Adrenal gland (tissue), 5 donors: ENCODE results near the gene PSMA2.

Source experiments
- POLR2A ChIP-seq, 2 donors: fragments of 450-650 bp; IDR thresholded peaks; one replicate each; pipeline ENCODE4 v1.6.1; 2017; ENCODE audit warnings: antibody characterized with exemption in 2 of 2, mild to moderate bottlenecking in 2 of 2, moderate library complexity in 1 of 2
- TF ChIP-seq, protein P1 (sequence below), 6 experiments: fragments of 450-650 bp in 4 of 6; fragments of 200-600 bp in 2 of 6; sonication (generic) in 1 of 6; IDR thresholded peaks; 1 replicate in 5 of 6; 2 replicates in 1 of 6; pipeline versions ENCODE4 v1.5.1 to v1.8.0; 2016 to 2021; ENCODE audit warnings: antibody characterized with exemption in 6 of 6, mild to moderate bottlenecking in 2 of 6, moderate library complexity in 1 of 6
- donor health status: DM: no; HTN: no; CAD: no.

DNA sequence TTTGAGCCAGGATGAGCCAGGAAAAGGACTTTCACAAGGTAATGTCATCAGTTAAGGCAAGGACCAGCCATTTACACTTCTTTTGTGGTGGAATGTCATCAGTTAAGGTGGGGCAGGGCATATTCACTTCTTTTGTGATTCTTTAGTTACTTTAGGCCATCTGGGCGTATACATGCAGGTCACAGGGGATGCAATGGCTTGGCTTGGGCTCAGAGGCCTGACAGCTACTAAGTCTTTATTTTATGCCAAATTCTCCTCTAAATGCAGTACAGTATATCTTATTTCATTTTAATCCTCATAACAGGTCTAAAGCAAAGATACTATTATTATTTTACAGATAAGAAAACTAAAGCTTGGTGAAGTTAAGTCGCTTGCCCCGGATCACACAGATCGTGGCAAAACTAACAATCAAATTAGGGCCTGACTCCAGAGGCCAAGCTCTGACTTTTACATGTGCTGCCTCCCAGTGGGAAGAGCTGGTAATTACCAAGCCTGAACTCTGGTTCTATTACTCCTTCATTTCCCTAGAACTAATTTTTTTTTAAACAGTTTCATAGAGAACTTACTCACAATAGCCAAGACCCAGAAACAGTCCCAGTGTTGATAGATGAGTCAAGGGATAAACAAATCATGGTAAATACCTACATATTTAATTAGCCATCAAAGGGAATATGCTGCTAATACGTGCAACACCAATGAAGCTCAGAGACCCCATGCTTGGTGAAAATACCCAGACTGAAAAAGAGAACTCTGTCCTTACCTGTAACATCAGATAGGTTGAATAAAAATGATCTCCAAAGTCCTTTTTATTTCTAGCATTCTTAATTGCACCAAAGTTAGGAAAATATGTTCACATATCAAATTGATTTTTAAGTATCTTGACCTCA lies 55.5 kb downstream of the PSMA2 start:
- TF ChIP-seq, protein P1, sequence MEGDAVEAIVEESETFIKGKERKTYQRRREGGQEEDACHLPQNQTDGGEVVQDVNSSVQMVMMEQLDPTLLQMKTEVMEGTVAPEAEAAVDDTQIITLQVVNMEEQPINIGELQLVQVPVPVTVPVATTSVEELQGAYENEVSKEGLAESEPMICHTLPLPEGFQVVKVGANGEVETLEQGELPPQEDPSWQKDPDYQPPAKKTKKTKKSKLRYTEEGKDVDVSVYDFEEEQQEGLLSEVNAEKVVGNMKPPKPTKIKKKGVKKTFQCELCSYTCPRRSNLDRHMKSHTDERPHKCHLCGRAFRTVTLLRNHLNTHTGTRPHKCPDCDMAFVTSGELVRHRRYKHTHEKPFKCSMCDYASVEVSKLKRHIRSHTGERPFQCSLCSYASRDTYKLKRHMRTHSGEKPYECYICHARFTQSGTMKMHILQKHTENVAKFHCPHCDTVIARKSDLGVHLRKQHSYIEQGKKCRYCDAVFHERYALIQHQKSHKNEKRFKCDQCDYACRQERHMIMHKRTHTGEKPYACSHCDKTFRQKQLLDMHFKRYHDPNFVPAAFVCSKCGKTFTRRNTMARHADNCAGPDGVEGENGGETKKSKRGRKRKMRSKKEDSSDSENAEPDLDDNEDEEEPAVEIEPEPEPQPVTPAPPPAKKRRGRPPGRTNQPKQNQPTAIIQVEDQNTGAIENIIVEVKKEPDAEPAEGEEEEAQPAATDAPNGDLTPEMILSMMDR (IDR thresholded peaks at IDR 0.05): peak; percentile 66 to 80 (median 76)
- TF ChIP-seq POLR2A (IDR thresholded peaks at IDR 0.05): no peak
